H1 (cell line): ENCODE measurements around the gene OR2F1. TPM values are rescaled to one million over a fixed set of nuclear protein-coding genes. Genes with fewer than 3 reads are reported as not detected.
A peak's percentile ranks its signal among the peaks of the same experiment; 100 is the strongest.

Source experiments
- BRCA1 ChIP-seq: IDR thresholded peaks from 2 replicates; pipeline ENCODE4 v1.6.1; 2012; ENCODE audit warnings: low read depth, low read length, improper control_type of control experiment
- YY1 ChIP-seq: IDR thresholded peaks from 2 replicates; pipeline ENCODE4 v1.6.1; 2011; ENCODE audit warnings: low read depth, mild to moderate bottlenecking, low read length
- polyA plus RNA-seq, 7 experiments: library from polyadenylated mRNA; depleted of rRNA in 3 of 7; stranded (reverse) in 5 of 7; unstranded in 2 of 7; fragments of >200 nt in 5 of 7; fragments of 200-250 nt in 2 of 7; gene quantifications; 1 replicate in 5 of 7; 2 replicates in 1 of 7; 4 replicates in 1 of 7; pipeline versions ENCODE4 v1.2.1 to v1.2.3, GENCODE V29; 2011 to 2013; ENCODE audit warnings: missing spikeins in 2 of 7, mixed read lengths in 2 of 7
- total RNA-seq: library from RNA; stranded (reverse); fragmentation: NEBNext Ultra II Directional; extraction: Animal tissue kit (Norgen Biotek cat#: 25700); gene quantifications from 2 replicates; pipeline ENCODE4 v1.2.1, GENCODE V29; 2021

OR2F1 gene
- total and polyA plus RNA-seq, 2 of the 8 experiments (the other 6 are each of a cell fraction or from before 2014, with no cell fraction given): 0.19 TPM; not detected in 1

DNA sequence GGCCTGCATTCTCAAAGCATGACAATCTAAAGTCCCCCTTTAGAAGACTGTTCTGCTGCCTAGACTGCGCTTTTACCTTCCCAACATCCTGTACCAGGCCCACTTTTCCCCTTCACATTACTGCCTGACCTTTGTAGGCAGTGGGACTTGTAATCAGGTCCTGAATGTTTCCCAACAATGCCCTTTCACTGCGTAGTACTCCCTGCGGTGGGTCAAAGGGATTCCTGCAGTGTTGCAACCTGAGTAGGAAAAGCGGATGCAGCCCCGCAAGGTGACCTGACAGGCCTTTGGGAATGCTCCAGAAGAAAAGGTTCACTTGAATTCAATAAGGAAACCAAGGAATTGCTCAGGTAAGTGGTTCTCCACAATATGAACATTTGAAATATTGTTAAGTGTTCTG, 47.7 kb upstream of the OR2F1 start (continued):
- TF ChIP-seq BRCA1 (no peak), YY1 (0 out of 2 replicates have a peak, but pooled peaks have one; percentile 21)
